H9 (cell line): ENCODE results near the gene PLEK. TPM values are rescaled to one million over a fixed set of nuclear protein-coding genes. Genes with fewer than 3 reads are reported as not detected.

Experiments
- DNase-seq: peaks from one replicate; pipeline ENCODE4 v3.0.0-alpha.2; 2017
- H2AFZ ChIP-seq: one replicate; pipeline ENCODE4 v1.6.1; 2013; ENCODE audit warnings: mild to moderate bottlenecking, low read length, control low read depth, moderate library complexity
- H2AK5ac ChIP-seq: 2 replicates; pipeline ENCODE4 v1.6.1; 2013; ENCODE audit warnings: low read length, control low read depth, mixed read lengths; ENCODE audit not compliant: insufficient read length
- H2BK120ac ChIP-seq: one replicate; pipeline ENCODE4 v1.6.1; 2013; ENCODE audit warnings: low read depth, mild to moderate bottlenecking, low read length, control low read depth, inconsistent platforms; ENCODE audit not compliant: poor library complexity, severe bottlenecking
- H2BK12ac ChIP-seq: 2 replicates; pipeline ENCODE4 v1.6.1; 2013; ENCODE audit warnings: low read length, control low read depth, mixed read lengths, low read depth; ENCODE audit not compliant: insufficient read length
- H2BK15ac ChIP-seq: 2 replicates; pipeline ENCODE4 v1.6.1; 2013; ENCODE audit warnings: low read depth, low read length, control low read depth
- H2BK20ac ChIP-seq: one replicate; pipeline ENCODE4 v1.6.1; 2013; ENCODE audit warnings: low read depth, mild to moderate bottlenecking, low read length, control low read depth, inconsistent platforms; ENCODE audit not compliant: poor library complexity, severe bottlenecking
- H2BK5ac ChIP-seq: 2 replicates; pipeline ENCODE4 v1.6.1; 2013; ENCODE audit warnings: low read length, control low read depth, mixed read lengths; ENCODE audit not compliant: insufficient read length
- H3K14ac ChIP-seq: 2 replicates; pipeline ENCODE4 v1.6.1; 2013; ENCODE audit warnings: low read length, control low read depth; ENCODE audit not compliant: insufficient read depth
- H3K18ac ChIP-seq: 2 replicates; pipeline ENCODE4 v1.6.1; 2013; ENCODE audit warnings: low read depth, mild to moderate bottlenecking, mixed read lengths, low read length, control low read depth; ENCODE audit not compliant: insufficient read length
- H3K23ac ChIP-seq: 2 replicates; pipeline ENCODE4 v1.6.1; 2013; ENCODE audit warnings: low read length, control low read depth, mixed read lengths, low read depth; ENCODE audit not compliant: insufficient read length
- H3K23me2 ChIP-seq: 2 replicates; pipeline ENCODE4 v1.6.1; 2013; ENCODE audit warnings: low read depth, mild to moderate bottlenecking, mixed read lengths, low read length, control low read depth; ENCODE audit not compliant: insufficient read length, poor library complexity, severe bottlenecking
- H3K27ac ChIP-seq: 2 replicates; pipeline ENCODE4 v1.5.1; 2013; ENCODE audit warnings: low read length, control low read depth, mixed read lengths, low read depth; ENCODE audit not compliant: insufficient read length
- H3K27me3 ChIP-seq: 2 replicates; pipeline ENCODE4 v1.6.1; 2013; ENCODE audit warnings: low read length, control low read depth, inconsistent platforms; ENCODE audit not compliant: insufficient read depth
- H3K4ac ChIP-seq: 2 replicates; pipeline ENCODE4 v1.6.1; 2013; ENCODE audit warnings: low read depth, mild to moderate bottlenecking, control low read depth, inconsistent platforms, low read length, moderate library complexity
- H3K4me1 ChIP-seq: 2 replicates; pipeline ENCODE4 v1.6.1; 2013; ENCODE audit warnings: low read length, control low read depth, inconsistent platforms; ENCODE audit not compliant: insufficient read depth
- H3K4me2 ChIP-seq: 2 replicates; pipeline ENCODE4 v1.6.1; 2013; ENCODE audit warnings: low read length, control low read depth, mixed read lengths; ENCODE audit not compliant: insufficient read length, insufficient read depth
- H3K56ac ChIP-seq: 2 replicates; pipeline ENCODE4 v1.6.1; 2013; ENCODE audit warnings: low read depth, mild to moderate bottlenecking, mixed read lengths, low read length, control low read depth; ENCODE audit not compliant: insufficient read length
- H3K79me1 ChIP-seq: 2 replicates; pipeline ENCODE4 v1.6.1; 2013; ENCODE audit warnings: low read depth, mild to moderate bottlenecking, moderate library complexity, low read length, control low read depth, inconsistent platforms; ENCODE audit not compliant: insufficient read depth, poor library complexity, severe bottlenecking
- H3K79me2 ChIP-seq: 2 replicates; pipeline ENCODE4 v1.6.1; 2013; ENCODE audit warnings: low read length, control low read depth, inconsistent platforms; ENCODE audit not compliant: insufficient read depth
- H3K9ac ChIP-seq: 2 replicates; pipeline ENCODE4 v1.6.1; 2013; ENCODE audit warnings: low read length, control low read depth, mixed read lengths; ENCODE audit not compliant: insufficient read length; ENCODE audit errors: extremely low read depth
- H3K9me3 ChIP-seq: one replicate; pipeline ENCODE4 v1.6.1; 2013; ENCODE audit warnings: low read depth, low read length, inconsistent platforms; ENCODE audit not compliant: control insufficient read depth
- H3T11ph ChIP-seq: one replicate; pipeline ENCODE4 v1.6.1; 2013; ENCODE audit warnings: mild to moderate bottlenecking, low read length, control low read depth, inconsistent platforms
- H4K20me1 ChIP-seq: one replicate; pipeline ENCODE4 v1.6.1; 2013; ENCODE audit not compliant: control insufficient read depth, insufficient read length, insufficient read depth
- H4K5ac ChIP-seq: 2 replicates; pipeline ENCODE4 v1.6.1; 2013; ENCODE audit warnings: low read depth, mild to moderate bottlenecking, mixed read lengths, low read length, control low read depth; ENCODE audit not compliant: insufficient read length
- H4K8ac ChIP-seq: replicated peaks from 2 replicates; pipeline ENCODE4 v1.6.1; 2013; ENCODE audit warnings: low read length, control low read depth, mixed read lengths, low read depth; ENCODE audit not compliant: insufficient read length
- H4K91ac ChIP-seq: 2 replicates; pipeline ENCODE4 v1.6.1; 2013; ENCODE audit warnings: low read depth, mild to moderate bottlenecking, moderate library complexity, mixed read lengths, low read length, control low read depth; ENCODE audit not compliant: insufficient read length
- H3K27ac Mint-ChIP-seq, 3 experiments: 2 replicates in 2 of 3; 3 replicates in 1 of 3; pipeline ENCODE4 v1.8.0; 2020 to 2021; ENCODE audit warnings: mixed read lengths in 3 of 3, mild to moderate bottlenecking in 1 of 3, moderate library complexity in 1 of 3
- H3K27me3 Mint-ChIP-seq: 2 replicates; pipeline ENCODE4 v1.8.0; 2021; ENCODE audit warnings: low read depth, mild to moderate bottlenecking, moderate library complexity, mixed read lengths
- H3K36me3 Mint-ChIP-seq, 3 experiments: 2 replicates in 2 of 3; 3 replicates in 1 of 3; pipeline ENCODE4 v1.8.0; 2020 to 2021; ENCODE audit warnings: low read depth in 3 of 3, mixed read lengths in 3 of 3; ENCODE audit not compliant: insufficient read depth in 1 of 3
- H3K4me1 Mint-ChIP-seq, 2 experiments: 2 replicates each; pipeline ENCODE4 v1.8.0; 2020; ENCODE audit warnings: mixed read lengths in 2 of 2
- H3K4me3 Mint-ChIP-seq, 2 experiments: 2 replicates in 1 of 2; 3 replicates in 1 of 2; pipeline ENCODE4 v1.8.0; 2020 to 2021; ENCODE audit warnings: mild to moderate bottlenecking in 2 of 2, mixed read lengths in 2 of 2, moderate library complexity in 1 of 2
- H3K9me3 Mint-ChIP-seq, 2 experiments: 2 replicates in 1 of 2; 3 replicates in 1 of 2; pipeline ENCODE4 v1.8.0; 2020; ENCODE audit warnings: mild to moderate bottlenecking in 2 of 2, mixed read lengths in 2 of 2, moderate library complexity in 1 of 2
- WGBS: extraction: QIAGEN DNeasy Blood & Tissue Kit; methylation state at CpG from one replicate; pipeline ENCODE4 v1.1.7; 2013; ENCODE audit warnings: missing lambda C conversion rate, low lambda C conversion rate, mixed read lengths; ENCODE audit not compliant: insufficient read length; ENCODE audit errors: extremely low coverage; 5-methylcytosine and 5-hydroxymethylcytosine counted together
- total RNA-seq: library from RNA; stranded (reverse); gene quantifications from 2 replicates; pipeline ENCODE4 v1.2.1, GENCODE V29; 2021
- TF ChIP-seq, protein P1 (sequence below): fragments of 200-600 bp; sonication (generic); conservative IDR thresholded peaks from 3 replicates; pipeline ENCODE4 v1.8.0; 2021; ENCODE audit warnings: antibody characterized with exemption, mild to moderate bottlenecking

The PLEK gene
- total RNA-seq, 1 experiment from 2014 or later = not detected

DNA sequence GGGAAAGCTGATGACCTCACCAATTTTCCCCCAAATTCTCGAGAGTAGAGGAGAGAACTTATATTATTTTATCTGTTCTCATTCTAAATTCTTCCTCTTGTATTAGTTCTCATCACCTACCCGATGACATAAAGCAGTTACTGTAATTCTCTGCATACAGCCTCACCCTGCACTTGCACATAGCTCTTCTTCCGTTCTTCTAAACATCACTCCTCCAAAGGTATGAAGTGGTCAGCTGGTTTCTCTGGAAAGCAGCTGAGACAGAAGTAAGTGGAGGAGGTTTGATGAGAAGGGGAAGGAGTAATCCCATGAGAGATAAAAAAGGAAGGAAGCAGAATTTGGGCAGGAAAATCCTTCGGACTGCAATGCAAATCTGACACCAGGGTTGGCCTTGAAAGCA lies 63.0 kb downstream of the PLEK start:
- no peak overlapping the region for H4K91ac ChIP-seq
- H3K23me2 ChIP-seq = no peaks in the 10 kb centered on the region
- no peaks in the 10 kb centered on the region for H3K79me2 ChIP-seq
- Mint-ChIP-seq H3K4me1 (peaks cover 0 to 3% of the 10 kb centered on the region in 2 experiments; a peak in 1 of 4 replicates), H3K36me3 (no peaks in the 10 kb centered on the region), H3K4me3 (no peak overlapping the region), H3K27ac (no peak overlapping the region), H3K9me3 (no peaks in the 10 kb centered on the region; a peak in 2 of 5 replicates), H3K27me3 (no peaks in the 10 kb centered on the region)
- no peak overlapping the region for H3K27ac ChIP-seq
- H3K23ac ChIP-seq = no peak overlapping the region
- TF ChIP-seq, protein P1, sequence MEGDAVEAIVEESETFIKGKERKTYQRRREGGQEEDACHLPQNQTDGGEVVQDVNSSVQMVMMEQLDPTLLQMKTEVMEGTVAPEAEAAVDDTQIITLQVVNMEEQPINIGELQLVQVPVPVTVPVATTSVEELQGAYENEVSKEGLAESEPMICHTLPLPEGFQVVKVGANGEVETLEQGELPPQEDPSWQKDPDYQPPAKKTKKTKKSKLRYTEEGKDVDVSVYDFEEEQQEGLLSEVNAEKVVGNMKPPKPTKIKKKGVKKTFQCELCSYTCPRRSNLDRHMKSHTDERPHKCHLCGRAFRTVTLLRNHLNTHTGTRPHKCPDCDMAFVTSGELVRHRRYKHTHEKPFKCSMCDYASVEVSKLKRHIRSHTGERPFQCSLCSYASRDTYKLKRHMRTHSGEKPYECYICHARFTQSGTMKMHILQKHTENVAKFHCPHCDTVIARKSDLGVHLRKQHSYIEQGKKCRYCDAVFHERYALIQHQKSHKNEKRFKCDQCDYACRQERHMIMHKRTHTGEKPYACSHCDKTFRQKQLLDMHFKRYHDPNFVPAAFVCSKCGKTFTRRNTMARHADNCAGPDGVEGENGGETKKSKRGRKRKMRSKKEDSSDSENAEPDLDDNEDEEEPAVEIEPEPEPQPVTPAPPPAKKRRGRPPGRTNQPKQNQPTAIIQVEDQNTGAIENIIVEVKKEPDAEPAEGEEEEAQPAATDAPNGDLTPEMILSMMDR = no peak
- no peaks in the 10 kb centered on the region for H3K27me3 ChIP-seq
- H3T11ph ChIP-seq = no peak overlapping the region
- no peaks in the 10 kb centered on the region for H3K9me3 ChIP-seq
- no peak overlapping the region for H4K5ac ChIP-seq
- H2BK120ac ChIP-seq = no peak overlapping the region
- H3K4ac ChIP-seq = no peak overlapping the region
- no peak overlapping the region for H2BK20ac ChIP-seq
- no peak overlapping the region for H3K18ac ChIP-seq
- no peaks in the 10 kb centered on the region for H3K4me1 ChIP-seq
- H3K56ac ChIP-seq = no peak overlapping the region
- no peak overlapping the region for H2AFZ ChIP-seq
- H2AK5ac ChIP-seq = no peak overlapping the region
- DNase-seq = no peak
- H3K9ac ChIP-seq = no peak overlapping the region
- no peak overlapping the region for H3K4me2 ChIP-seq
- H2BK15ac ChIP-seq = no peak overlapping the region
- no peak overlapping the region for H2BK12ac ChIP-seq
- no peak overlapping the region for H4K8ac ChIP-seq
- no peaks in the 10 kb centered on the region for H4K20me1 ChIP-seq
- H3K79me1 ChIP-seq = no peaks in the 10 kb centered on the region
- H2BK5ac ChIP-seq = no peak overlapping the region
- H3K14ac ChIP-seq = no peak overlapping the region
- WGBS = no CpG with 5 or more reads among the region's 4 CpGs
